ENCODE results near the gene MERTK.
"Not testable (repeated sequence)": the region's sequence is repeated elsewhere in the genome, so short reads cannot be mapped to it uniquely, and the experiment has no call there.

MERTK gene

DNA sequence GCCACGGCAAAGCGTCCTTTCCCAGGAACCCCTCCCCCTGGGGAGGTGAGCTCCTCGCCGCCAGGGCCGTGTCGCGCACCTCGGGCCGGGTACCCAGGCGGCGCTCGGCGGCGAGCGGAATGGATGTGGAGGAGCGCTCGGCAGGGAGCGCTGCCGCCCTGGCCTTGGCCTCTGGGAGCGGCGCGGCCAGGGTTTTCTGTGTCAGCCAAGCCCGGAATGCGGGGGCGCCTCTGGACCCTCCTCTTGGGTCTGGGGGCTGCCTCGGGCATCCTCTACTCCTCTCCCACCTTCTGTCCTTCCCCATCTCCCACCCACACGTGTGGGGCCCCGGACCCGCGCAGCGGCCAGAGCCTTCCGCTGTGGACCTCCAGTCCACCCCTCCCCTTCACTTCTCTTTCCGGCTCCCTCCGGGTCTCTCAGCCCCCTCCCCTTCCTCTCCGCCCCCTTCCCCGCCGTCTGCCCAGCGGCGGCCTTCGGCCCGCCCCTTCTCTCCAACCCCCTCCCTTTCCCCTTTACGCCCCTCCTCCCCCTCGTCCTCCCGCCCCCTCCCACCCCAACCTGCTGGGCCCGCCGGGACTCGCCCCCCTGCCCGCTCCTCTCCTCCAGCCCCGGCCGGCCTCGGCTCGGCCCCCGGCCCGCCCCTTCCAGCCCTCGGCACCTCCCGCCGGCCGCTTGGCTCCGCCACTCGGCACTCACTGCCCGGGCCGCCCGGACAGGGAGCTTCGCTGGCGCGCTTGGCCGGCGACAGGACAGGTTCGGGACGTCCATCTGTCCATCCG, at the start of gene MERTK:
MERTK (plus strand) TSS at position 684 of the 779 bp plus-strand sequence. CDS start 129 bp downstream, outside the sequence.
- DNase-seq (ENCODE audit: low read depth, low spot score) = no peak

DNA sequence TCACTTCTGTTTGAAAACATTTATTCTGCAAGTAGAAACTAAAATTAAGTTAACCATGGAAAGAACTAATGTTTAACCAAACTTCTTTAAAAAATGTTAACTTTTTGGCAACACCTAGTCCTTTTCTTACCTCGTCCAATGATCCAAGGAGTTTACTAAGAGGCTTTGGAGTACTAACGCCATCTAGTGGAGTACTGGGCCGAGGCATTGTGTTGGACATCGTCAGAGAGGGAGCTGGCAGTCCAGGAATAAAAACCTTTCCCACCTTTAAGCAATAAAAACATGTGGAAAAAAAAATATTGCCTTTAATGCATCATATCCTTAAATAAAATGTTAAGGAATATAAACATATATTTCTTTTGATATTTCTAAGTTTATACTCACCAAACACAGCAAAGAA, 47.8 kb upstream of the MERTK start:
- DNase-seq (ENCODE audit: low read depth, low spot score) = not testable (repeated sequence)

- DNase-seq (ENCODE audit: low read depth, low spot score) = not testable (repeated sequence)
These were observed 45.9 kb upstream of the MERTK start for GRCh38 chr2:111852544-111852943.

DNA sequence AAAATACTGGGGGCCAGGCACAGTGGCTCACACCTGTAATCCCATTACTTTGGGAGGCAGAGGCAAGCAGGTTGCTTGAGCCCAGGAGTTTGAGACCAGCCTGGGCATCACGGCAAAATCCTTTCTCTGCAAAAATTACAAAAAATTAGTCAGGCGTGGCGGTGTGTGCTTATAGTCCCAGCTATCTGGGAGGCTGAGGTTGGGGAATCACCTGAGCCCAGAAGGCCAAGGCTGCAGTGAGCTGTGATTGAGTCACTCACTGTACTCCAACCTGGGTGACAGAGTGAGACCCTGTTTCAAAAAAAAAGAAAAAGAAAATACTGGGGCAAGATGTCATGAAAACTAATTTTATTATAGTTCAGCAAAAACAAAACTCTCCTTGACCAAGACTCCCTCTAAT, 38.4 kb upstream of the MERTK start:
- not testable (repeated sequence) for DNase-seq (ENCODE audit: low read depth, low spot score)

DNA sequence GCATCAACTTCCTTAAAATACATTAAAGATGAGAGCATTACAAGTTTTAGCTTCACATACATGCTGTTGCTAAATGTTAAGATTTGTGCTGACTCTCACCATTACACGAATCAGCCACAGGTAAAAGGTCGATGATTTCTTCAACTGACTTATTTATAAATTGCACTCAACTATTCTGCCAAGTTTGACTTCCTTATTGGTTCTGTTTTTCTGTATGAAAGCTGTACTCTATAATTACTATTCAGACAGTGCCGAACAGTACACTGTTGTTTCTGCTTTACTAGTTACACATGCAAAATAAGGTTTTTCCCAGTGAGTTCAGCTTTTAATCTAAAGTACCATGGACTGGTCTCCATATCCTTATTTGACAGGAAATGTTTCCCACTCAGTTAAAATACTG, 33.3 kb upstream of the MERTK start:
- DNase-seq (ENCODE audit: low read depth, low spot score) = not testable (repeated sequence)

- not testable (repeated sequence) for DNase-seq (ENCODE audit: low read depth, low spot score)
These were observed 25.6 kb upstream of the MERTK start for GRCh38 chr2:111872806-111873205.

DNA sequence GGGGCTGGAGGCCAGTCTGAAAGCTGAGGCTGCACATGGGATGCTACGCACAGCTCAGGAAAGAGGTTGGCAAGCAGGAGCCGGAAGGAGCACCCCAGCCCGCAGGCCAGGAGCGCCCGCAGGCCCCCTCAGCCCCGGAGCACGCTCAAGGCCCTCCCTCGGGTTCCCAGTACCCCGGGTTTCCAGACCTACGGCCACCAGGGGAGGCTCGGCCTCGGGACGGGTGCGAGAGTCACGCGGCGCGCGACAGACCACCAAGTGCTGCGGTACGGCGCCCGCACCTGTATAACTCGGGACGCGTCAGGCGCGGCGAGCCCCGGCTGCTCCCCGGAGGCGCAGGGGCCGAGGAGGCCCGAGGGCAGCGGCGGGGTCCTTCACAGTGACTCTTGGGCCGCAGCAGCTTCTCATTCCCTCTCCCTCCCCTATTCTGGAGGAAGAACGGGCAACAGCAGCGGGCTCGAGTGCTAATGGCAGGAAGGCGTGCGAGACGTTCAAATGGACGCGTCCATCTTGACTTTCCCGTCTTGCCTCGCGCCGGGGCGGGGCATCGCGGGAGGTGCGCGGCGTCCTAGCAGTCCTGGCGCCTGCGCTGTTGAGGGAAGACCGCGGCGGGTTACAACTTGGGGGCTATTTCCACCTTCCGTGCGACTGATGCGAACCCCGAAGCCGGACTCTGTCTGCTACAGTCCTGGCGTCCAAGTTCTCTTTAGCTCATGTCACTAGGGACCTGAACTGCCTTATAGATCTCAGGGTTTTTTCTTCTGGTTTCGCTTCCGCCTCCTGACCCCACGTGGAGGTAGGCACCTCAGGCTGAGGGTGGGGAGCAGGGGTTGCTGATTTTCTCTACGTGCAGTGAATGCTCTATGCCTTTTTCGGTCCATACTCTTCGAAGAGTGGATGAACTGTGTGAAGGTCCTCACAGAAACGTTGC, 14.5 kb upstream of the MERTK start, which contains the start of gene ANAPC1:
ANAPC1 (minus strand) TSS at position 533 of the 931 bp plus-strand sequence. CDS start 3,368 bp downstream, outside the sequence.
- DNase-seq (ENCODE audit: low read depth, low spot score) = no peak

DNA sequence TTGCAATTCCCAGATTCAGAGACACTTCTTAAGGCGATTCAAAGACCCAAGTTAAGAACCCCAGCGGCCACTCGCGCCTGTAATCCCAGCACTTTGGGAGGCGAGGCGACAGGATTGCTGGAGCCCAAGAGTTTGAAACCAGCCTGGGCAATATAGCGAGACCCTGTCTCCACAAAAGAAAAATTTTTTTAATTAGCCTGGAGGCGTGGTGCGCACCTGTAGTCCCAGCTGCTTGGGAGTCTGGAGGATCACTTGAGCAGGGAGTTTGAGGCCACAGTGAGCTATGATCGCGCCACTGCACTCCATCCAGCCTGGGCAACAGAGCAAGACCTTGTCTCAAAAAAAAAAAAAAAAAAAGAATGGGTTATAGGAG, 13.8 kb upstream of the MERTK start:
- no peak for DNase-seq (ENCODE audit: low read depth, low spot score)

DNA sequence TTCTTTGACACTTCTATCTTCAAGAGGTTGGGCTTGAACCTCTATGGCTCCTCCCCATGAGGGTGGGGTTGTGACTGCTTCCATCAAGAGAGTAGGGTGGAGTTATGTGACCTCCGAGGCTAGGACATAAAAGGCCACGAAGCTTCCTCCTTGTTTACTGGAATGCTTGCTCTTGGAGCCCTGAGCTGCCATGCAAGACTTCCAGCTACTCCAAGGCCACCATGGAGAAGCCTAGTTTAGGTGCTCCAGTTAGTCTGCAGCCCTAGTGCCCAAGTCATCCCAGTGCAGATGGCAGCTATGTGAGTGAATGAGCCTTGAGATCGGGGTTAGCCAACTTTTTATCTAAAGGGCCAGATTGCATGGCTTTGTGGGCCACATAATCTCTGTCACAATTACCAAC, 2.4 kb upstream of the MERTK start:
- no peak for DNase-seq (ENCODE audit: low read depth, low spot score)

- DNase-seq (ENCODE audit: low read depth, low spot score) = no peak
These were observed 1.8 kb upstream of the MERTK start for GRCh38 chr2:111896576-111896975.

DNA sequence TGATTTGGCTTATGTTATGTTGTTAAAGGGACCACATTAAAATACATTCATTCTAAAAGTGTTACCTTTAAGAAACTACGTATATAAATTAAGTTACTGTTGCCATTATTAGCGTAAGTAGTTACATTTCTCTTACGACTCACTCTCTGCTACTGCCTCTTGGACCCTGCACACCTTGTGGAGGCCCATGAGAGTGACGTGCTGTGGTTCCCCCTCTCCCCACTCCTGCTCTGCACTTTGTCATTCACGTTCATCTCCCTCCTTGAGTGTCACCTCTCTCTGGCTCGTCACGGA, 830 bp upstream of the MERTK start:
- no peak for DNase-seq (ENCODE audit: low read depth, low spot score)

DNA sequence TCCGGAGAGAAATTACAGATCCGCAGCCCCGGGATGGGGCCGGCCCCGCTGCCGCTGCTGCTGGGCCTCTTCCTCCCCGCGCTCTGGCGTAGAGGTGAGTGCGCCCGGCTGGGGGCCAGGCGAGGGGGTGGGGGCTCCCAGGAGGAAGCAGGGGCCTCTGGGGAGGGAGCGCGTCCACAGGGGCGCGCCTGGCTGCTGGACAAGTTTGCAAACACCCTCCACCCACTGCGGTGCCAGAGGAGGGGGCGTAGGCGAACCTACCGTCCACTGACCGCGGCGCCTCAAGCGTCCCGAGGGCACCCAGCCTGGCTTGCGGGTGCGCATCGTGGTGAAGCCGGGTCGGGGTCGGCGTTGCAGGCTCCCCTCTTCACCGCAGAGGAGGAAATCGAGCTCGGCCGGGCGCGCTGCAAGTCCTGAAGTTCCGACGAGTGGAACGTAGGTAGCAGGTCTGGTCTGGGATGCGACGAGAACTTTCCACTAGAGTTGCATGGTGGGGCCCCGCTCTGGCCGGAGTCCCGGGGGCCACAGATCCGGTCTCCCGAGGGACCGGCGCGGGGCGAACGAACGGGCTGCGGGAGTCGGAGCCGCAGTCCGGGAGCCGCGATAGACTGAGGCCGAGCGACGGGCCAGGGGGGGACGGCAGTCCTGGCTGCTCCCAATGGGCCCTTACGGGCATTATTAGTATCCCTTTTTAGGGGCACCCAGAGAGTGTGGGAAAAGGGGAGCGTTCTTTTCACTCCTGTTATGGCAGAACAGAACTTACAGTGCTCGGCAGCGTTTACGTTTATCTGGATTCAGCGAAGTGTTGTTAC, 502 bp downstream of the MERTK start:
- no peak for DNase-seq (ENCODE audit: low read depth, low spot score)

DNA sequence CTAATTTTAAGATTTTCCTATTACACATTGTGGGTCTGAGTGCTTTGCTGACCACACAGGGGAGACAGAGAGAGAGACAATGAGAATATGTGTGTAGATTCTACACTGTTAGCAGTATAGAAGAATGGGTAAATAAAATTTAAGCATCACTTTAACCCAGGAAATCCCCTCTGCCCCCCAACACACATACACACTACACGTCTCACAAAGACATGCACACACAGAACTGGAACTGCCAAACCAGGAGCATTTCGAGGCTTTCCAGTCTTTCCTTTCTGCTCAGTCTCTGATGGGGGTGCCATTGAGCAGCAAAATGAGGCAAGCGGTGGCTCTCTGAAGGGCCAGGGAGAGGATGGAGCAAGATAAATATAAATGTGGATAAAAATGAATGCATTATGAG, 2.5 kb downstream of the MERTK start:
- no peak for DNase-seq (ENCODE audit: low read depth, low spot score)

GRCh38 chr2:111903516-111903915, 5.1 kb downstream of the MERTK start:
- no peak for DNase-seq (ENCODE audit: low read depth, low spot score)

GRCh38 chr2:111903930-111904439, 5.6 kb downstream of the MERTK start:
- DNase-seq (ENCODE audit: low read depth, low spot score) = no peak

DNA sequence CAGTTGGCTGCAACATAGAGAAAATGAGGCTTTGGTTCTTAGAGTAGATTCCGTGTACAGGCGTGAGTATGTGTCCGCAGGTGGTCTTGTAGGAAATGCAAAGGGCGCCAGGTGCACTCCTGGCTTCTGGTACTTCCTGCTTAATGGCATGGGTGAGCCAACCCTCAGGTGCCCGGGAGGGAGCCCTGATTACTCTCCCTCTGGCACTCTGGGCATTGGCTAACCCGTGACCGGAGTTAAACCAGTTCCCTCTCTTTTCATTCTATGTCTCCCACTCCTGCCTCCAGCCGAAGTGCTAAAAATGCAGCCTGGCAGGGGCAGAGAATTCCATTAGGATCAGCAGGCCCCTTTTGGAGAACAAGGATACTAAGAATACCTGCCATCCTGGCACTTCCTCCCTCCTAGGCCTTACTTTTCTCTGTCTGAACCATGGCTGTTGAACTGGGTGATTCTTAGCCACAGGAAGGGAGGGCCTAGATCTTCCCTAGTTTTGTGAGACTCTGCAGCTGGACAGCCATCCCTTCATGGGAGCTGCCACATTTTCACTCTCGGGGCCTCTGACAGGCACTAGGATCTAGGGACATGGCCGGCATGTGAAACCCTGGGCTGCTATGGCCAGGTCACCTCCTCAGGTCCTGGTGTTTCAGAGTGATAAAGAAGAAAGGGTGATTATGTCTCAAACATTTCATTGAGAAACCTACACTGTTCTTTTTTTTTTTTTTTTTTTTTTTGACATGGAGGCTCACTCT, 6.5 kb downstream of the MERTK start:
- DNase-seq (ENCODE audit: low read depth, low spot score) = no peak

DNA sequence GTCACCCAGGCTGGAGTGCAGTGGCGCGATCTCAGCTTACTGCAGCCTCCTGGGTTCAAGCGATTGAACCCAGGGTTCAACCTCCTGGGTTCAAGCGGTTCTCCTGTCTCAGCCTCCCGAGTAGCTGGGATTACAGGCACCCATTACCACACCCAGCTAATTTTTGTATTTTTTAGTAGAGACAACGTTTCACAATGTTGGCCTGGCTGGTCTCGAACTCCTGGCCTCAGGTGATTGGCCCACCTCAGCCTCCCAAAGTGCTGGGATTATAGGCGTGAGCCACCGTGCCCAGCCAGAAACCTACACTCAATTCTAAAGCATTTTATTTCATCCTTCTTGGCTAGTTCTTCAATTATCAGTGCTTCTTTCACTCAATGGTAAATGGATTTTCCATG, 7.1 kb downstream of the MERTK start:
- not testable (repeated sequence) for DNase-seq (ENCODE audit: low read depth, low spot score)

DNA sequence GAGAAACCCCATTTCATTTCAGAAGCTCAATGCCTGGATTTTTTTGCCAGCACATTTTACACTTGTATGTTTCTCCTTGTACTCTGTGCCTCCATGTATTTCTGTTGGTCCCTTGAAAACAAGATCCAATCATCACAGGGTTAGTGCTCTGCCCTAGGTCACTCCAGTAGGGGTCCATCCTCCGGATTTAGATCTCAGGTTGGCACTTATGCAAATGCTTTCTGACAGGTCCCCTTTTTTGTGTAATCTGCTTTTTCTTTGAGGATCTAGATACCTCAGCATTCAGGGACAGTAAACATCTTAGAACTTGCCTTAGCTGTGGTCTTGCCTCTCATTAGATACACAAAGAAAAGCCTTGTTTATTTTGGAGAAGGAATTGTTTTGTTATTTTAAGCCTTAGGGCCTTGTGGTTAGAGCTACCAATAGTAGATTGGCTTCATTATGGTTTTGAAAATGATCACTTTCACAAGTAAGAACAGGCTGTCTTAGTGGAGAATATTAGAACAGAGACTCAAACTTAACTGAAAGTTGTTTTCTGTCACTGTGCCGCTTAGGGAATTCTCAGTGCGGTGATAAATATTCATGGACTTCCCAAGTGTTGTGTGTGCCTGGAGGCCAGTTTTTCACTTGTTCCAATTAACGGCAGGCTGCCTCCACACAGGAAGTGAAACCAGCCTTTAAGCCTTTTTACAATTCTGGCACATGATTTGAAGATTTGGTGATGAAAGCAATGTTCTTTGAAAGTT, 7.8 kb downstream of the MERTK start:
- DNase-seq (ENCODE audit: low read depth, low spot score) = no peak

- DNase-seq (ENCODE audit: low read depth, low spot score) = no peak
These were observed 10.2 kb downstream of the MERTK start for GRCh38 chr2:111908578-111908977.

- no peak for DNase-seq (ENCODE audit: low read depth, low spot score)
These were observed 10.7 kb downstream of the MERTK start for GRCh38 chr2:111909079-111909478.
